KOPT-K1 (cell line): ENCODE data around the gene DCAF4.
A peak's percentile ranks its signal among the peaks of the same experiment; 100 is the strongest.

Source experiments
- H3K27ac ChIP-seq: fragments of 200-600 bp; sonication (generic); 2 replicates; pipeline ENCODE4 v1.5.1; 2016; ENCODE audit warnings: antibody characterized with exemption, mild to moderate bottlenecking, low read depth, low read length; ENCODE audit not compliant: poor library complexity, severe bottlenecking
- H3K36me3 ChIP-seq: fragments of 200-600 bp; sonication (generic); 2 replicates; pipeline ENCODE4 v1.5.1; 2017; ENCODE audit warnings: antibody characterized with exemption, mild to moderate bottlenecking, low read length, moderate library complexity; ENCODE audit not compliant: insufficient read depth
- H3K9me3 ChIP-seq: fragments of 200-600 bp; sonication (generic); 2 replicates; pipeline ENCODE4 v1.5.1; 2017; ENCODE audit warnings: antibody characterized with exemption, low read length, mild to moderate bottlenecking; ENCODE audit not compliant: insufficient read depth, poor library complexity, severe bottlenecking

The DCAF4 gene, protein sequence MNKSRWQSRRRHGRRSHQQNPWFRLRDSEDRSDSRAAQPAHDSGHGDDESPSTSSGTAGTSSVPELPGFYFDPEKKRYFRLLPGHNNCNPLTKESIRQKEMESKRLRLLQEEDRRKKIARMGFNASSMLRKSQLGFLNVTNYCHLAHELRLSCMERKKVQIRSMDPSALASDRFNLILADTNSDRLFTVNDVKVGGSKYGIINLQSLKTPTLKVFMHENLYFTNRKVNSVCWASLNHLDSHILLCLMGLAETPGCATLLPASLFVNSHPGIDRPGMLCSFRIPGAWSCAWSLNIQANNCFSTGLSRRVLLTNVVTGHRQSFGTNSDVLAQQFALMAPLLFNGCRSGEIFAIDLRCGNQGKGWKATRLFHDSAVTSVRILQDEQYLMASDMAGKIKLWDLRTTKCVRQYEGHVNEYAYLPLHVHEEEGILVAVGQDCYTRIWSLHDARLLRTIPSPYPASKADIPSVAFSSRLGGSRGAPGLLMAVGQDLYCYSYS

DNA sequence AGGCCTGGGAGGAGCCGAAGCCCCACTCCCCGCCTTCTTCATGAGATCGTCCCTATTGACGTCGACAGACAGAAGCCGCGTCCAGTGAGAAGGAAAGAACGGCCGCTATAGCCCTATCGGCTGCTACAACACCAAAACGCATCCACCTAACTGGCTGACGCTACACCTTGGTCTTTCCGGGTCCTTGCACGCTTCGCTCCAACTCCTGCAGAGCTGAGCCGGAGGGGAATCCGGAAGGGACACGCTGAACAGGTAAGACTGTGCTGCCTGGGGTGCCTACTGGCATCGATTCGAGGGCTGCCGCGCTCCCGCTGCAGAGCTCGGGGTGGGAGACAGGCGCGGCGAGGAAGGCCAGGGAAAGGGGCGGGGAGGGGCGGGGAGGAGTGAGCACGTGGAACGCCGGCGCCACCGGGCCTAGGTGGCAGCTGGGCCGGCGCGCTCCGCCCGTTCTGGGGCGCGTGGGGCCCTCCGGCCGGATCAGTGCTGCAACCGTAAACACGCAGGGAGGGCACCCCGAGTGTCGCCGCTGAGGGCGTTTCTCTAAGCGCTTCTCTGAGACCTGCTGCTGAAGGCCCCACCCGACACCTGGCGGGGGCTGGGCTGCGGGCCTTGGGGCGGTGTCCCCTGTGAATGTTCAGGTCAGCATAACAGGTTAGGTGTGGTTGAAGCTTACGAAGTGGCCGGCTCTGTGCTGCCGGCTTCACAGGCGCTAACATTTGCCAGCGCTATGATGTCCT, at the start of gene DCAF4:
DCAF4 (plus strand) TSS at position 173 of the 737 bp plus-strand sequence. CDS start 11,515 bp downstream, outside the sequence.
- H3K36me3 ChIP-seq, result peaks cover 5% of the 10 kb centered on the region; the same call in 1 of the 2 replicates
- no peaks in the 10 kb centered on the region for H3K9me3 ChIP-seq
- peak within 1 kb of the TSS; percentile 67 for H3K27ac ChIP-seq

DNA sequence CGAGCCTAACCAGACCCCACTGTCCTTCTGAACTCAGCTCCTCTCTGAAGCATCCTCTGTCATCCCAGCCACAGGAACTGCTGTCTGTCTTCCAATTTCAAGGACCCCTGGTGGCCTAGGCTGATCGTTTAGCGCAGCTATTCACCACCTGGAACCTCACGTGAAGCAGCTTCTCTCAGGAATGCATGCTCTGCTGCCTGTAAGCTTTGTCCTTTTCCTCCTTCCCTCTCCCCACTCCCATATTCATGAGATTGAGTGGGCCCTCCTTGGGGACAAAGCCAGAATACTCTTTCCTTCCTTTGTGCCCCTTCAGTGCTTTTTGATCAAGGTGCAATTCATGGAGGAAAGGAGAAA, 49.6 kb upstream of the DCAF4 start:
- H3K27ac ChIP-seq, result no peak overlapping the region
- no peaks in the 10 kb centered on the region; the same call in 1 of the 2 replicates for H3K36me3 ChIP-seq
- H3K9me3 ChIP-seq, result peaks cover 7% of the 10 kb centered on the region

DNA sequence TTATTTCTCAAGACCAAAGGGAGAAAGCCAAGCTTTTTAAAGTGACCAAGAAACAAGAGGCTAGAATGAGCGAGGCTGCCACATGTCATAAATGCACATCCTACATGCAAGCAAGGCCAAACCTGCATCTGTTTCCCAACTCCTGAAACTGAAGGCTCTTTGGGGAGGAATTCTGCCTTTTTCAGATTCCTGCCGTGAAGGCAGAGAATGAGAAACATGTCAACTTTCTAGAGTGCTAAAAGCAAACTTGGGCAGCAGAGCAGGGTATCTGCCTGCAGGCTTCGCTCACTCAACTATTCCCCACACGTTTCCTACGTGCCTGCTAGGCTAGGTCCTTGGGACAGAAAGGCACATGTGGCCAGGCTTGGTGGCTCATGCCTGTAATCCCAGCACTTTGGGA, 47.5 kb upstream of the DCAF4 start:
- no peak overlapping the region for H3K27ac ChIP-seq
- no peaks in the 10 kb centered on the region for H3K9me3 ChIP-seq
- peaks cover 9% of the 10 kb centered on the region for H3K36me3 ChIP-seq

DNA sequence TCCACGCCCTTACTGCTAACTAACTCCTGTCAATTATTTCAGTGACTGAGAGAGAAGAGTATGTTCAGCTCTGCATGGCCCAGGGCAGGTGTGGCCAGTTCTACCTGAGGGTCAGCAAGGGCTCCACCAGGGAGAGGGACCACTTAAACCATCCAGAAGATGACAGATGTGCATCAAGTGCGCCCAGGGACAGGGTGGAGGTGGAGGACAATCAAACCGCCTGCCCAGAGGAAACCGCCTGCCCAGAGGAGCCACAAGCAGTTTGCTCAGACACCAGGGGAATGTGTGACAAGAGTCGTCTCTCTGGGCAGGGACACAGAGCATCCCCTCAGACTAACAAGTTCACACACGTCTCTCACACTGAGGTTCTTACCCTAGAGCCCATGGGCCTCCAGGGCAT, 46.8 kb upstream of the DCAF4 start:
- Histone ChIP-seq H3K27ac (no peak overlapping the region), H3K36me3 (peaks cover 9% of the 10 kb centered on the region), H3K9me3 (no peaks in the 10 kb centered on the region)

DNA sequence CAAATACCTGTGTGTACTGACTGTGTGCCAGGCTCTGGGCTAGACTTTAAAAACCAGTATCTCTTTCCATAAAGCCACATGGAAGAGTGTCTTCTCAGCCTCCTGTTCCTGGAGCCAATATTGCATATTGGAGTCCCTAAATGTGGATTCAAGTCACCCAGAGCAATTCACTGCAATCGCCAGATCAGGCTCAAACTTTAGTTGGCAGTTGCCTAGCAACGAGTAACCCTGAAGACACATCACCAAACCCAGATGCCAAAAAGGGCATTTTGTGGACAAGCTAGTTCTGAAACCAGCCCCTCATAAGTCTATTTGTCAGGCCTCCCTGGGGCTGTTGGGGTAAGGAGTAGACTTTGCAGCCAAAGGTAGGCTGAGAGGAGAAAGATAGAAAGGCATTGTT, 46.1 kb upstream of the DCAF4 start:
- no peaks in the 10 kb centered on the region for H3K9me3 ChIP-seq
- H3K27ac ChIP-seq, result peak overlapping the region; percentile 17
- H3K36me3 ChIP-seq, result peaks cover 9% of the 10 kb centered on the region

DNA sequence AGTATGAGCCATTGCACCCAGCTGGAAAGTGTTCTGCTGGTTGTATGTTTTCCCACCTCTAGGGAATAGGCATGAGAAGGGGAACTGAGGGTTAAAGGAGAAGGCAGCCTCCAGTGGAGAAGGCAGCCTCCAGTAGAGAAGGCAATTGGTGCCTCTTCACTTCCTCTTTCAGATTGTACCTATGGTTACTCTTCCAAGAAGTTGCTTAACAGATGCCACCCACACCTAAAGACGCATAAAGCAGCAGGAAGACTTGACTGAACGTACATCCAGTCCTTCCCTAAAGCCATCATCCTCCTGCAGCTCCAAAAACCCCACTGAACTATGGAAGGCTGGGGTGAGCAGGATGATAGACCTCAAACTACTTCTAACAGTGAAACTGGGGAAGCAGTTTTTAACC, 45.4 kb upstream of the DCAF4 start:
- Histone ChIP-seq H3K36me3 (peaks cover 9% of the 10 kb centered on the region), H3K27ac (peak overlapping the region; percentile 17), H3K9me3 (no peaks in the 10 kb centered on the region)

DNA sequence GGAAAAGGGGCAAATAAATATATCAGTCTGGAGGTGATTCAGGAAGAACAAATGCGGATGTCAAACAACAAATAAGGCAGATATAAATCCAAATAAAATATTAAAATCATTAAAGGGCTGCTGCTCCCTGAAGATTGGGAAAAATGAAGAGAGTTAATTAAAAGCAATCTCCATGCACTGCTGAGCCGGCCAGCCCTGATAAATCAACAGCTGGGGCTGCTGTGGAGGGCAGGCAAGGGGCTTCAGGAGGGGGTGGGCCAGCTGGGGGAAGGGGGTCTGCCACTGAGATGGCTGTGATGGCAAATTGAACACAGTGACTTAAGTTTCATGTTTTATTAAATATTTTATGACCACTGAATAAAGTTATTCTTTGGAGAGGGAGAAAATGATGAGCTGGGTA, 44.7 kb upstream of the DCAF4 start:
- Histone ChIP-seq H3K9me3 (no peaks in the 10 kb centered on the region), H3K27ac (peak overlapping the region; percentile 17), H3K36me3 (peaks cover 9% of the 10 kb centered on the region)

DNA sequence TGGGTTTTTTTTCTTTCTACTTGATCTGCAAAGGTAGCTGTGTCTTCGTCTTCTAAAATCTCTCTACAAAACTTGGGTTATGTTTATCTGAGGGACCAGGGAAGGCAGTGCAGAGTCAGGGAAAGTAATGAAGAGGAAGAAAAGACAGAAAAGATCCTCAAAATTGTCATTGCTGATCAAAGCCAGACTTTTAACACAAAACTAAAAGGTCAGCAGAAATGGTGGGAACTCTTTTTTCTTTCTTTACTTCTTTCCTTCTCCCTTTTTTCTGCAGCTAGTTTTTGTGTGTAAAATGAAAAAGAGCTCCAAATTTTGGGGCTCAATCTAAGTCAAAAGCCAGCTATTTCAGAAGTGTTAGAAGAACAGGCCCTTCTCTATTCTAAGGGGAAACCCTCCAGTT, 44.2 kb upstream of the DCAF4 start:
- H3K27ac ChIP-seq, result no peak overlapping the region
- no peaks in the 10 kb centered on the region for H3K9me3 ChIP-seq
- peaks cover 9% of the 10 kb centered on the region for H3K36me3 ChIP-seq

DNA sequence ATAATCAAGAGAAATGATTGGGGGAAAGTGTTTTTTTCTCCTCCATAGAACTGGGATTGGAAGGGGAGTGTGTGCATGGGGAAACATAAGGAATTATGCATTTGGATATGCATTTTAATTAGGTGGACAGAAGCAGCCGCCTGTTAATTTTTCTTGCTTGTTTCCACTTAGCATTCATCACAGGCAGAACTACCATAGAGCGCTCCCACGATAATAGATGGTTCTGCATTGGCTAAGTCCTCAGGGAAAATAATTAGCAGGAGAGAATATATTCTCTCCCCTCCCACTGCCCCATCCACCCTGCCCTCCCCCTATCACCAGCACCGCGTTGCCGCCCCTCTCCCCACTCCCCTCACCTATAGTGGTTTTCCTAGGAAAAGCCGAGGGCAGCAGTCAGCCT, 43.8 kb upstream of the DCAF4 start:
- peaks cover 9% of the 10 kb centered on the region for H3K36me3 ChIP-seq
- no peak overlapping the region for H3K27ac ChIP-seq
- H3K9me3 ChIP-seq, result no peaks in the 10 kb centered on the region

DNA sequence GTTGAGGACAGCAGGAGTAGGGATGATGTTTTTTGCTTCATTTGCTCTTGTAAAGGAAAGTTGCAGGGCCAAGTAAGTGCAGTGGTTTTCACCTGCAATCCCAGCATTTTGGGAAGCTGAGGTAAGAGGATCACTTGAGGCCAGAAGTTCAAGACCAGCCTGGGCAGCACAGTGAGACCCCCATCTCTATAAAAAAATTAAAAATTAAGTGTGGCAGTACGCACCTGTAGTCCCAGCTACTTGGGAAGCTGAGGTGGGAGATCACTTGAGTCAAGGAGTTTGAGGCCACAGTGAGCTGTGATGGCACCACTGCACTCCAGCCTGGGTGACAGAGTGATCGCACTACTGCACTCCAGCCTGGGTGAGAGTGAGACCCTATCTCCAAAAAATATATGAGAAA, 43.2 kb upstream of the DCAF4 start:
- Histone ChIP-seq H3K36me3 (peaks cover 9% of the 10 kb centered on the region), H3K9me3 (no peaks in the 10 kb centered on the region), H3K27ac (no peak overlapping the region)

GRCh38 chr14:72883961-72884360, 42.3 kb upstream of the DCAF4 start:
- H3K9me3 ChIP-seq, result no peaks in the 10 kb centered on the region
- H3K27ac ChIP-seq, result peak overlapping the region; percentile 11
- H3K36me3 ChIP-seq, result peaks cover 9% of the 10 kb centered on the region; the same call in 1 of the 2 replicates

GRCh38 chr14:72884386-72884785, 41.9 kb upstream of the DCAF4 start:
- peaks cover 9% of the 10 kb centered on the region; the same call in 1 of the 2 replicates for H3K36me3 ChIP-seq
- H3K9me3 ChIP-seq, result no peaks in the 10 kb centered on the region
- H3K27ac ChIP-seq, result no peak overlapping the region

- Histone ChIP-seq H3K27ac (no peak overlapping the region), H3K9me3 (no peaks in the 10 kb centered on the region), H3K36me3 (peaks cover 5% of the 10 kb centered on the region; the same call in 1 of the 2 replicates)
Observed at GRCh38 chr14:72887514-72887913, 38.8 kb upstream of the DCAF4 start.

DNA sequence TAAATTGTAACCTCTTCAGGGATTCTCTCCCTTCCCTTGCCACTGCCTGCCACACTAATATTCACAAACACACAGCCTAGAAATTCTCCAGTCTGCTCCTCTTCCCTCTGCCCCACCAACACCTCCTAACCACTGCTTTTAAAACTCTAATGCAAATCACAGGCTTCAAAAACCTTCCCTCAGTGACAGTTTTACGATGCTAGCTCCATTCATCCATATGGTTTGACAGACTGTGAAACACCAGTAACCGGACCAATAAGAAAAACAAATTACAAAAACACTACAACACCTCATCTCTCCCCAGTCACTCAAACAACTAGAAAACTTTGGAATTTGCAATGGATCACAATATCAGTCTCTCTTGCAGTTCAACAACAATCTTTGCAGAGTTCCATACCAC, 38.1 kb upstream of the DCAF4 start:
- Histone ChIP-seq H3K36me3 (no peaks in the 10 kb centered on the region), H3K27ac (no peak overlapping the region), H3K9me3 (no peaks in the 10 kb centered on the region)

GRCh38 chr14:72888636-72889201, 37.5 kb upstream of the DCAF4 start:
- Histone ChIP-seq H3K36me3 (no peaks in the 10 kb centered on the region), H3K27ac (no peak overlapping the region), H3K9me3 (no peaks in the 10 kb centered on the region)
